ENCODE data around the gene MAPK8. TPM values are rescaled to one million over a fixed set of nuclear protein-coding genes. Genes with fewer than 3 reads are reported as not detected.
A peak's percentile ranks its signal among the peaks of the same experiment; 100 is the strongest.

MAPK8 gene
- total and polyA plus RNA-seq, 2 of the 4 experiments (the other 2 are of a cell fraction), result 41.5 to 54.7 TPM

DNA sequence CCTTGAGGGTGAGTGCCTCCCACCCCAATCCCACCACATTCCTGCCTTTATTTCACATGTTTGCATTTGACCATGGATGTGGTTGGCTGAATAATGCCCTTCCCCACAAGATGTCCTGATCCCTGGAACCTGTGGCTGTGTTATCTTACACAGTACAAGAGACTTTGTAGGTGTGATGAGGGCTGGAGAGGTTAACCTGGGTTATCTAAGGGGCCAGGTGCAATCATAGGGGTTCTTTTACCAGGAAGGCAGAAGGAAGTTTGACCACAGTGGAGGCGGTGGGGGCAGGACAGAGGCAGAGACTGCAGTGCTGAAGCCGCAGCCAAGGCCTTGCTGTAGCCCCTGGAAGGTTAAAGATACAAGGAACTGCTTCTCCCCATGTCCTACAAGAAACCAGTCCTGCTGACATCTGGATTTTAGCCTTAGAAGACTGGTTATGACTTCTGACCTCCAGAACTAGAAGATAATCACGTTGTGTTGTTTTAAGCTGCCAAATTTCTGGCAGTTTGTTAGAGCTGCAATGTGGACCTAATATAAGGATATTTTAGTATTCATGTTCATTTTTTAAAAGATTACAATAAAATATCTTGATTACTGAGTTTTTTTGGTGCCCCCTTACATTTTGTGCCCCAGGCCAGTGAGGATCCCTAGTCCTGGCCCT is 161.8 kb downstream of the MAPK8 start:
- Histone ChIP-seq H4K20me1 (ENCODE audit: insufficient read depth, low read length) (peaks cover 8% of the 10 kb centered on the region), H4K8ac (ENCODE audit: low read depth in 2 of 2, low read length in 2 of 2) (no peak overlapping the region), H3K79me1 (ENCODE audit: low read depth in 1 of 2, low read length in 2 of 2) (peaks cover 20 to 67% of the 10 kb centered on the region in 2 experiments), H2BK120ac (ENCODE audit: low read depth, low read length) (no peak overlapping the region), H3K9ac (ENCODE audit: low read depth, low read length) (no peak overlapping the region), H3K27me3 (ENCODE audit: control insufficient read depth, insufficient read depth, low read length) (no peaks in the 10 kb centered on the region), H3K9me3 (ENCODE audit: control insufficient read depth, insufficient read depth, low read length) (no peaks in the 10 kb centered on the region), H3K9me1 (ENCODE audit: insufficient read depth, low read length) (peaks cover 12% of the 10 kb centered on the region; the same call in 1 of the 2 replicates), H3K4me2 (ENCODE audit: low read depth, low read length) (no peak overlapping the region), H3K23ac (ENCODE audit: low read depth, low read length) (no peak overlapping the region), H3K27ac (ENCODE audit: insufficient read depth, low read length) (no peak overlapping the region), H3K14ac (replicated peaks; ENCODE audit: low read depth, low read length) (no peak overlapping the region), H3K56ac (ENCODE audit: extremely low read depth, insufficient read depth, low read length) (no peak overlapping the region), H3K4me1 (ENCODE audit: control insufficient read depth, insufficient read depth, low read length) (peaks cover 17% of the 10 kb centered on the region), H3K4me3 (ENCODE audit: insufficient read depth, low read depth, low read length) (no peak overlapping the region), H4K5ac (ENCODE audit: low read depth, low read length) (no peak overlapping the region), H2BK5ac (ENCODE audit: low read depth, low read length, poor library complexity, severe bottlenecking) (no peak overlapping the region), H2BK20ac (ENCODE audit: low read depth, low read length) (no peak overlapping the region), H2AK5ac (ENCODE audit: low read depth, low read length) (no peak overlapping the region), H2AFZ (replicated peaks; ENCODE audit: low read length, poor library complexity) (no peak overlapping the region), H2AK9ac (replicated peaks; ENCODE audit: low read depth, low read length, poor library complexity) (peak overlapping the region; percentile 2), H4K91ac (ENCODE audit: insufficient read depth, low read depth, low read length) (no peak overlapping the region), H3K4ac (ENCODE audit: low read depth, low read length) (no peak overlapping the region), H3K36me3 (ENCODE audit: control insufficient read depth, insufficient read depth, low read length) (no peaks in the 10 kb centered on the region), H2BK15ac (ENCODE audit: low read depth, low read length) (no peak overlapping the region), H3K18ac (ENCODE audit: low read depth, low read length) (no peak overlapping the region)
- no peak for ATAC-seq (ENCODE audit: low read depth)
- in situ Hi-C loops (cut with MboI; ENCODE audit: low sequenced_read_pairs) (no loop called here), dilution Hi-C loops (cut with HindIII; ENCODE audit: low sequenced_read_pairs, unreplicated experiment) (no loop called here), intact Hi-C loops (cut with micrococcal nuclease) (no loop called here)
- WGBS, 2 experiments (ENCODE audit: extremely low coverage in 2 of 2, insufficient read length in 1 of 2), result no CpG with 5 or more reads among the region's 3 CpGs
- no peak for DNase-seq
- ChIA-PET POLR2A (ENCODE audit: unreplicated experiment) (no interaction called here), CTCF (no interaction called here)
- no TSS peak for BruUV-seq (replicated peaks)
- TF ChIP-seq RAD21 (IDR thresholded peaks at IDR 0.05; ENCODE audit: low read length) (no peak), FOS (IDR thresholded peaks at IDR 0.05; ENCODE audit: low read depth, low read length) (no peak)

Measured in IMR-90 (cell line).